CD4-positive, alpha-beta T cell treated with Interleukin-21 for 1 hour (primary cell): Measurements from ENCODE around the gene IQCM.
"Not testable (repeated sequence)": the region's sequence is repeated elsewhere in the genome, so short reads cannot be mapped to it uniquely, and the experiment has no call there.

Source experiments
- DNase-seq: peaks from one replicate; pipeline ENCODE4 v3.0.0-alpha.2; 2020

Gene IQCM

GRCh38 chr4:149426461-149426860 lies 389.2 kb downstream of the IQCM start:
- no peak for DNase-seq

- no peak for DNase-seq
These were observed 406.1 kb downstream of the IQCM start for GRCh38 chr4:149409555-149409962.

DNA sequence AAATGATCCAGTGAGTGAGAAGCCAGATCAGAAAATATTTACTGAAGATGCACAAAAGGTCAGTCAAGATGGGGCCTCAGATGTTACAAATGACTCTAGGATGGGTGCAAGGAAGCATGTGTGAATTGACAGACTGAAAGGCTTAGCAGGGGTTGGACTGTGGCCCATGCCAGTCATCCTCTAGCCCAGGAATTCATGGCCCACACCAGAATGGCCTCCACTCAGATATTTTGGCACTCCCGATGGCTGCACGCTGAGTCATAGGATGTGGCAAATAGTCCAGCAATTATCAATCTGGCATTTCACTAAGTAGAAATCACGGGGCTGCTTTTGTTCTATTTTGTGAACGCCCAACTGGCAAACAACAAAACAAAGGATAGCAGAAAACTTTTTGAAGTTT lies 406.5 kb downstream of the IQCM start:
- no peak for DNase-seq

- no peak for DNase-seq
These were observed 411.5 kb downstream of the IQCM start for GRCh38 chr4:149404143-149404542.

- DNase-seq = no peak
These were observed 412.6 kb downstream of the IQCM start for GRCh38 chr4:149403081-149403480.

DNA sequence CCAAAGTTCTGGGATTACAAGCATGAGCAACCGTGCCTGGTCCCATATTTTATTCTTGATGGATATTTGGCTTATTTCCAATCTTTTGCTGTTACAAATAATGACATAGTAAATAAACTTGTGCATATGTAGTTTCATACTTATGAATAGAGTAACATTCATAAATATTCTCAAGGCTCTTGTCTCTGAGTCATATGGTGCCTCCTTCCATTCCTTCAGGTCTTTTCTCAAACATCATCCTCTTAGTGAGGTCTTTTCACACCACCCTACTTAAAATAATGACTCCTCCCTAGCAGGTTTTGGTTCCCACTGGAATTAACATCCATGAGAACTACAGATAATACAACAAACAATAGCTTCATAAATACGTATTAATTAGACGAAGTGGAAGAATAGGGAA lies 416.6 kb downstream of the IQCM start:
- no peak for DNase-seq

DNA sequence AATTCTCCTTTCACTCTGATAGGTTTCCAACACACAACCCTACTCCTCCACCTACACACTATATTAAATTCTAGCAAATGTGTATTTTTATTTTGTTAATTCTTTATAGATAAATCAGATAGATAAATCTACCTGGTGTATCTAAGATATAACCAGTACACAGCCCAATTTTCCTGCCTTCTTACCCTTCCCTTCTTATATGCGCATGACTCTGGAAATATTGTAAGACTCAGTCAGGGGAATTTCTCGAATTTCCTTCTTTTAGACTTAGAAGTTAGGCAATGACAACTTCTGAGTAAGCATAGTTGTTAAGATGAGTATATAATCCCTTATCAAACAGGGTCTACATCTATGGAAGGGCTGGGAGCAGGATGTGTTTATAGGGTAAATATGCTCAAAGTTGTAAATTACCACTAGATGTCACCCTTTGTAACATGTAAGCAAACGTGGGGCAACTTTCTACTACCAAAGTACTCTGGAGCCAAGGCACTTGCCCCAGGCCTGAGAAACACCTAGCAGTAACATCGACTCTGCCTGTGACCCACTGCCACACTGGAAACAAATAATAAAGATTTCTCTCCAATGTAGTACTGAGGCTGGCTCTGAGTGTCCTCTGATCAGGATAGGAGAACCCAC lies 444.7 kb downstream of the IQCM start:
- DNase-seq = no peak

DNA sequence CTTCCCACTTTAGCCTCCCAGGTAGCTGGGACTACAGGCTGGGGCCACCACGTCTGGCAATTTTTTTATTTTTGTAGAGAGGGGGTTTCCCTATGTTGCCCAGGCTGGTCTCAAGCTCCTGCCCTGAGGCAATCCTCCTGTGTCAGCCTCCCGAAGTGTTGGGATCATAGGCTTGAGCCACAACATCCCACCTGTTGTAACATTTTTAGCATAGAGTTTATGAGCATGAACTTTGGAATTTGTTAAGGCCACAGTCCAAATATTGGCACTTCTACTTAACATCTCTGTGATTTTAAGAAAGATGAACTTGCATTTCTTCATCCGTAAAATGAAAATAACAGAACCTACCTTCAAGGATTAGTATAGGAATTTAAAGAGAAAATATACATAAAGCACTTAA lies 445.6 kb downstream of the IQCM start:
- DNase-seq = no peak

- no peak for DNase-seq
These were observed 462.4 kb downstream of the IQCM start for GRCh38 chr4:149353241-149353640.

- DNase-seq = no peak
These were observed 466.1 kb downstream of the IQCM start for GRCh38 chr4:149349541-149349940.

GRCh38 chr4:149347139-149347538 lies 468.5 kb downstream of the IQCM start:
- no peak for DNase-seq

GRCh38 chr4:149345424-149345823 lies 470.2 kb downstream of the IQCM start:
- DNase-seq = no peak

GRCh38 chr4:149344436-149344835 lies 471.2 kb downstream of the IQCM start:
- no peak for DNase-seq

- no peak for DNase-seq
These were observed 472.0 kb downstream of the IQCM start for GRCh38 chr4:149343614-149344013.

GRCh38 chr4:149341117-149341516 lies 474.5 kb downstream of the IQCM start:
- not testable (repeated sequence) for DNase-seq

DNA sequence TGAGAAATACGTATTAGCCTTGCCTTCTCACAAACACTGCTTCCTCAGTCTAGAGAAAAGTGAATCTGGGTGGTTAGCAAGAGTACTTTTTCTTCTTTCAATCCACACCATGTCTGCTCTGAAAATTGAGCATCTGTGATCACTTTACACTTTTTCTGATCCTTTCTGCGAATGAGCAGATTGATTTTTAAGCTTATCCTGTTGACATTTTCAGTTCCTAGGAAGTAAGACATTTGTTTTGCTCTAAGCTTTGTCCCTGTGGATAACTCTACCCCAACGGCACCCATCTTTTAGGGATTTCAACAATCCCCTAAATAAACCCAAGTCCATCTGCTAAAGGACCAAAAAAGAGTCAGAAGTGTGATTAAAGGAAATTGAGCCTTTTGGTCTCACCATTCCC lies 487.5 kb downstream of the IQCM start:
- DNase-seq = no peak

DNA sequence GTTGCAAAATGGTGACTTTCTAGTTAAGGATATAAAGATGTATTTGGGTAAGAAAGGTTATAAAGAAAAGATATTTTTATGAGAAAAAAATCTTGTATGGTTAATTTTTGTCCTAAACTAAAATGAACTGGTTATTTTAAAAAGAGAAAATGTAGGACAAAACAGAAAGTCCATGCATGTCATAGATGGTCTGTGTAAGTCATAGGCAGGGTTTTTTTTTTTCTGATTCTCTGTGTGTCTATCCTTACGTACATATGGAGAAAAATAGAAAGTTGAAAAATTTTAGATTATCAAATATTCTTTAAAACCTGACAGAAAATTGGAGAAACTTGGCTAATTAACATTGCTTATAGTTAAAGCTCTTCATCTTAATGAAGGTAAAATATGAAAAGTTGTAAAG lies 493.4 kb downstream of the IQCM start:
- DNase-seq = no peak

DNA sequence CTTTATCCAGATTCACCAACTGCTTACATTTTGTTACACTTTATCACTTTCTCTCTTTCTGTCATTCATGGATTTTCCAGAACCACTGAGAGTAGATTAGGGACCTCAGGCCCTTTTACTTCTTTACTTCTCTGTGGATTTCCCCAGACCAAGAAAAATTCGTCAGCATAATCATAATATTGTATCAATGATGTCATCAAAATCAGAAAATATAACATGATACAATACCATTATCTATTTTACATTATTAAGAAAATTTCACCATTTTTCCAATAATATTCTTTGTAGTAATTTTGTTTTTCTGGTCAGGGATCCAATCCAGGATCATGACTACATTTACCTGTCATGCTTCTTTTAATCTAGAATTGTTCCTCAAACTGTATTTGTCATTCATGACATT lies 494.2 kb downstream of the IQCM start:
- no peak for DNase-seq

- DNase-seq = no peak
These were observed 504.6 kb downstream of the IQCM start for GRCh38 chr4:149311076-149311475.

- no peak for DNase-seq
These were observed 509.1 kb downstream of the IQCM start for GRCh38 chr4:149306537-149306936.
